Measurements from ENCODE around the gene MMP14.
A peak's percentile ranks its signal among the peaks of the same experiment; 100 is the strongest.

DNA sequence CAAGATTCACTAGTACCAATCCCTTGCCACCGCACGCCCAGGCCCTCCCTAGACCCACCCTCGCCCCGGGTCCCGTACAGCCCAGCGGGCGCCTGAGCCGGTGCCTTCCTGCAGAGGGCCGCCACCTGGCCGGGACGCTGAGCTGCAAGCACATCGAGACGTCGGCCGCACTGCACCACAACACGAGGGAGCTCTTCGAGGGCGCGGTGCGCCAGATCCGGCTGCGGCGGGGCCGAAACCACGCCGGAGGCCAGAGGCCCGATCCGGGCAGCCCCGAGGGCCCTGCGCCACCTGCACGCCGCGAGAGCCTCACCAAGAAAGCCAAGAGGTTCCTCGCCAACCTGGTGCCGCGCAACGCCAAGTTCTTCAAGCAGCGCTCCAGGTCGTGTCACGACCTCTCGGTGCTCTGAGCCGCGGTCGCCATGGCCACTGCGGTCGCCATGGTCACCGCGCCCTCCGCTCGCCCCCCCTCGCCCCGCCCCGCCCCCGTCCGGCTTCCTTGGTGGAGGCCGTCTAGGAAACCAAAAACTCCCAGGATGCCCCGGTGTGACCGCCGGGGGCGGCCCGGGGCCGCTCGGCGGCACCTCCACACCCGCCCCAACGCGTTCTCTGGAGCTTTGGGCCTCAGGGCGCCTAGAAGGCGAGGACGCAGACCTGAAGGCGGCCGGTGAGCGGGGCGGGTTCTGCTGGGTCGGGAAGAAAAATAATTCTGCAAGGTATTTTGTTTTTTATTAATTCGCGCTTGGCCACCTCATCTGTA, 50.3 kb downstream of the MMP14 start:
- TF ChIP-seq POLR2A (IDR thresholded peaks at IDR 0.05; ENCODE audit: low read length) (peak; percentile 64), GATA1 (IDR thresholded peaks at IDR 0.05; ENCODE audit: low read depth, low read length) (no peak)

Measured in erythroblast (primary cell).